Fibroblast of villous mesenchyme (primary cell): ENCODE data around the gene ACTRT2. TPM values are rescaled to one million over a fixed set of nuclear protein-coding genes. Genes with fewer than 3 reads are reported as not detected.

Experiments
- DNase-seq: peaks from one replicate; pipeline ENCODE4 v3.0.0-alpha.2; 2010; ENCODE audit warnings: low read depth
- H3K4me3 ChIP-seq: 2 replicates; pipeline ENCODE4 v1.5.1; 2011; ENCODE audit warnings: low read depth, mild to moderate bottlenecking, low read length
- total RNA-seq: library from RNA; depleted of rRNA; stranded (reverse); fragments of >200 nt; gene quantifications from 2 replicates; pipeline ENCODE4 v1.2.3, GENCODE V29; 2012
- TF ChIP-seq, protein P1 (sequence below): IDR thresholded peaks from 2 replicates; pipeline ENCODE4 v1.5.1; 2012; ENCODE audit warnings: low read depth, mild to moderate bottlenecking, low read length; ENCODE audit not compliant: insufficient read depth

The ACTRT2 gene
- total RNA-seq, 1 donor, result not detected

DNA sequence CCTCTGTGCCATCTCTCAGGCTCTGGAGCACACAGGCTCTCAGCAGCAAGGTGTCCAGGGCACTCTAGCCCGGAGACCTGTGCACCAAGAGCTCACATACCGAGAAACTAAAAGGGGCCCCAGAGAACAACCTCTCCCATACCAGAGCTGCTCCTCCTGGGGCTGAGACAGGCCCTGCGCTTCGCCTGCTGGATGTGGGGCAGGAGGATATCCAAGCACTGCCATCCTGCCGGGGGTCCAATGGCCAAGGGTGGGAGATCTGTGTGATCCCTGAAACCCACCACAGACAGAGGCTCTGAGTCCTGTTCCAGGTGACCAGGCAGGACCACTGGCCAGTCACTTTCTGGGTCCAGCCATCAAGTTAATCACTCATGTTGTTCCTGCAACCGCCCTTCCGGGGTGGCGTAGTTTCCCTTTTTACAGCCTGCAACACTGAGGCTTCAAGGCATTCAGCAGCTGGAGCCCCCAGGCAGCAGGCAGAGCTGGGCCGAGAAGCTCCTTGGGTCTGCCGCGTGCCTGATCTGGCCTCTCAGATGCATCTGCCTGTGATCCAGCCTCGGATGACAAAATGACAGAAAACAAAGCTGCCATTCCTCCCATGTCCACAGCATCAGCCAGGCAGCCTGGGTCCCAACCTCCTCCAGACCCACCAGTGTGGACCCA, 36.7 kb upstream of the ACTRT2 start:
- TF ChIP-seq, protein P1, sequence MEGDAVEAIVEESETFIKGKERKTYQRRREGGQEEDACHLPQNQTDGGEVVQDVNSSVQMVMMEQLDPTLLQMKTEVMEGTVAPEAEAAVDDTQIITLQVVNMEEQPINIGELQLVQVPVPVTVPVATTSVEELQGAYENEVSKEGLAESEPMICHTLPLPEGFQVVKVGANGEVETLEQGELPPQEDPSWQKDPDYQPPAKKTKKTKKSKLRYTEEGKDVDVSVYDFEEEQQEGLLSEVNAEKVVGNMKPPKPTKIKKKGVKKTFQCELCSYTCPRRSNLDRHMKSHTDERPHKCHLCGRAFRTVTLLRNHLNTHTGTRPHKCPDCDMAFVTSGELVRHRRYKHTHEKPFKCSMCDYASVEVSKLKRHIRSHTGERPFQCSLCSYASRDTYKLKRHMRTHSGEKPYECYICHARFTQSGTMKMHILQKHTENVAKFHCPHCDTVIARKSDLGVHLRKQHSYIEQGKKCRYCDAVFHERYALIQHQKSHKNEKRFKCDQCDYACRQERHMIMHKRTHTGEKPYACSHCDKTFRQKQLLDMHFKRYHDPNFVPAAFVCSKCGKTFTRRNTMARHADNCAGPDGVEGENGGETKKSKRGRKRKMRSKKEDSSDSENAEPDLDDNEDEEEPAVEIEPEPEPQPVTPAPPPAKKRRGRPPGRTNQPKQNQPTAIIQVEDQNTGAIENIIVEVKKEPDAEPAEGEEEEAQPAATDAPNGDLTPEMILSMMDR, result no peak
- H3K4me3 ChIP-seq, result no peak overlapping the region
- no peak for DNase-seq

DNA sequence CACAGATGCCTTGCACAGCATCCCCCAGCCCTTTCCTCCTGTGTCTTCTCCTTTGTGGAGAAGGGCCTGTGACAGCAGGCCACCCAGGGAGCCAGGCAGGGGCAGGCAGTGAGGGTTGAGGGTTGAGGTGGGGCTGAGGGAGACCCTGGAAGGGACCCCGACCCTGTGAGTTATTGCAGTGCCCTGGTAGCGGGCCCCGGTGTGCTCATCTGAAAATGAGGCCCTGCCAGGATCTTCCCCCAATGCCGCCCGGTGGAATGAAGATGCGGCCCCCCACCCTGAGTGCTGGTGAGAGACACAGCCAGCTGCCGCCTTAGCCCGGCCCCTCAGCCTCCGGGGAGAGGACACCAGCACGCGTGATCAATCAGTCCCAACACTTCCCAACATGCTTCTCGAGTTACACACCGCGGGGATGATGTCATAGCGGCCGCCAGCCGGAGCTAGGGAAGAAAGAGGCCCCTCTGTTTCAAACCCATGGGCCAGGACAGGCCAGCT, 36.2 kb upstream of the ACTRT2 start:
- H3K4me3 ChIP-seq, result no peak overlapping the region
- TF ChIP-seq, protein P1, result no peak
- DNase-seq, result no peak

DNA sequence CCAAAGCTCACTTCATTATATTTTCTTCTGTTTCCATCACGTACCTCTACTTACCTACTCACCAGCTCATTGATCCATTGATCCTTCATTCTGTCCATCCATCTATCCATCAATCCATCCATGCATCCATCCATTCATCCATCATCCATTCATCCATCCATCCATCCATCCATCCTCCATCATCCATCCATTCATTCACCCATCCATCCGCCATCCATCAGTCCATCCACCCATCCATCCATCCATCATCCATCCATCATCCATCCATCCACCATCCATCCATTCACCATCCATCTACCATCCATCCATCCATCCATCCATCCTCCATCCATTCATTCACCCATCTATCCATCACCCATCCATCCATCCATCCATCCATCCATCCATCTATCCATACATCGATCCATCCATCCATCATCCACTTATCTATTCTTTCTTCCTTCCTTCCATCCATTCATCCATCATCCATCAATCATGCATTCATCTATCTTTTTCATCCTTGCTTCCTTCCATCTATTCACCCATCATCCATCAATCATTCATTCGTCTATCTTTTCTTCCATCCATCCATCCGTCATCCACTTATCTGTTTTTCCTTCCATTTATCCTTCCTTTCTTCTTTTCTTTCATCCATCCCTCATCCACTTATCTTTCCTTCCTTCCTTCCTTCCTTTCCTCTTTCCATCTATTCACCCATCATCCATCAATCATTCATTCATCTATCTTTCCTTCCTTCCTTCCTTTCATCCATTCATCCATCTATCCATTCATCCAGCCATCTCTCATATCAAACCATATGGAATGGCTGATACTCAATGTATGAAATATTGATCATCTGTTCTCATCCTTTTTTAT, 35.3 kb upstream of the ACTRT2 start:
- no peak overlapping the region for H3K4me3 ChIP-seq
- TF ChIP-seq, protein P1, result no peak
- no peak for DNase-seq

DNA sequence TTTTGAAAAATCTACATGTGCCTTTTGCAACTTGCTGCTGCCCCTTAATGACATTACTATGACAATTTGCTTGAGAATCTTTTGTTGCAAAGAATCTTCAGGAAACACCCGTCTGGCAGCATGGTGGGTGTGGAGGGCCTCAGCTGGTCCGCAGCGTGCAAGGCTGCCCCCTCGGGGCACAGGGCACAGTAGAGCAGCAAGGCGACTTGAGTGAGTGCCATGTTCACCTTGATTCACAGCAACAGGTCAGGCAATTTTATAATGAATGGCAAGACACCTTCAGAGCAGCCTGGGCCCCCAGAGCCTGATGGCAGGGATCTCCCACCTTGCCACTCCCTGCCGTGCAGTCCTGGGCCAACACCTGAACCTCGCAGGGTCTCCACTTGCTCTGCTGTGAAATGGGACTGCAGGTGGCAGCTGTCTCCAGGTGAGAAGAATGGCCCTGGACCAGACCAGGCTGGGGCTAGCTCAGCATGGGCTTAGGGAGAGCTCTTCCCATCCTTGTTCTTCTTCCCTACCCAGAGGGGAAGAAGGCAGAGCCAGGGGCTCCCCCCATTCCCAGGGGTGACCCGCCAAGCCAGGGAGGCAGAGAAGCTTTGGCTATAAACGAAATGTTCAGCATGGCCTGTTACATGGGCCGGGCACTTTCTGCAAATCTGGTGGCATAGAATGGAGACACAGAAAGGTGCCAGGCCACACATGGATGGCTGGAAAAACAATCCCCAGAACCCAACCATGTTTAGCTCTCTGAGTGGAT, 34.5 kb upstream of the ACTRT2 start:
- TF ChIP-seq, protein P1, result no peak
- no peak overlapping the region for H3K4me3 ChIP-seq
- DNase-seq, result no peak

DNA sequence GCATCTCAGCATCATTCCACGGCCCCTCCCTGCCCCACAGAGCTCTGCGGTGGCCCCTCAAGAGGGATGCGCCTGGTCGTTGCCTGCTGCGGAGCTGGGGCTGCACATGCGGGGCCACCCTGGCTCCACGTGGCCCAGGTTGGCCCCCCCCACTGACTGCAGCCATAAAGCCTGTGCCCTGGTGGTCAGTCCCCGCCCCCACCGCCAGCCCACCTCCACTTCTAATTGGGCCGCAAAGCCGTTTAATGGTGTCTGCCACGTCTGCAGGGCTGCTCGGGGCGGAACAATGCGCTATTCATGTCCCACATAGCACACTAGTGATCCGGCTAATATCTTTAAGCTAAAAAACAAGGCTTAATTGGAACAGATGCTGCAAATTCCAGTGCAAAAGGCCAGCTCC, 33.5 kb upstream of the ACTRT2 start:
- TF ChIP-seq, protein P1, result no peak
- no peak for DNase-seq
- no peak overlapping the region for H3K4me3 ChIP-seq

DNA sequence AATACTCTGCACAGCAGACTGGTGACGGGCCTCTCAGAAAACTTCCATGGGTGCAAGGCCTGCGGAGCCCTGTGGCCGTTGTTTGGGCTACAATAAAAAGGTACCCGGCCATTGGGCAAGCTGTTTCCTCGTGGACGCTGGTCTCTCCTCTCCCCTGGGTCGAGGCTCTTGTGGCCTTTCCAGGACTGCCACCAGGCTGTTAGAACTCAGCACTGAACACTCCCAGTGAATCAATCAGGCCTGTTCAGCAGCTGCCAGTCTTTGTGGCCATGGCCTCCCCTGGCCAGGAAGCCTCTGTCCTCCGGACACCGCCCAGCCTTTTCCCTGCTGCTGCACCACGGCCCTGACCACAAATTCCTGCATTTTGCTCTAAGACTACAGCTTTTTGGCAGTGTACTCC, 33.0 kb upstream of the ACTRT2 start:
- TF ChIP-seq, protein P1, result no peak
- DNase-seq, result no peak
- no peak overlapping the region for H3K4me3 ChIP-seq
